Liver (tissue), 9 donors: ENCODE results near the gene METTL8. TPM values are rescaled to one million over a fixed set of nuclear protein-coding genes. Genes with fewer than 3 reads are reported as not detected.

Source experiments
- DNase-seq: peaks from one replicate; pipeline ENCODE4 v3.0.0-alpha.2; 2017; ENCODE audit warnings: low spot score
- H3K27ac ChIP-seq, 2 donors: one replicate each; pipeline ENCODE4 v1.7.0; 2013; ENCODE audit warnings: inconsistent platforms in 2 of 2, low read length in 2 of 2, control low read depth in 1 of 2, low read depth in 1 of 2, mild to moderate bottlenecking in 1 of 2
- H3K27me3 ChIP-seq, 4 donors: one replicate each; pipeline versions ENCODE4 v1.6.1 to v1.7.0; 2013; ENCODE audit warnings: low read length in 3 of 4, inconsistent platforms in 1 of 4, mild to moderate bottlenecking in 1 of 4, moderate library complexity in 1 of 4; ENCODE audit not compliant: control insufficient read depth in 4 of 4, insufficient read depth in 4 of 4
- H3K36me3 ChIP-seq, 4 donors: one replicate each; pipeline versions ENCODE4 v1.6.1 to v1.7.0; 2013; ENCODE audit warnings: low read length in 3 of 4, mild to moderate bottlenecking in 3 of 4, low read depth in 1 of 4, moderate library complexity in 1 of 4; ENCODE audit not compliant: control insufficient read depth in 4 of 4, insufficient read depth in 3 of 4
- H3K4me1 ChIP-seq, 4 donors: one replicate each; pipeline versions ENCODE4 v1.6.1 to v1.7.0; 2013; ENCODE audit warnings: low read length in 3 of 4, mild to moderate bottlenecking in 3 of 4, moderate library complexity in 1 of 4; ENCODE audit not compliant: control insufficient read depth in 4 of 4, insufficient read depth in 4 of 4
- H3K4me3 ChIP-seq, 3 donors: one replicate each; pipeline versions ENCODE4 v1.6.1 to v1.7.0; 2013; ENCODE audit warnings: low read length in 3 of 3, control low read depth in 1 of 3, low read depth in 1 of 3, mild to moderate bottlenecking in 1 of 3
- H3K9ac ChIP-seq, 2 donors: one replicate each; pipeline ENCODE4 v1.7.0; 2013; ENCODE audit warnings: low read length in 2 of 2, mild to moderate bottlenecking in 2 of 2, moderate library complexity in 2 of 2, control low read depth in 1 of 2, low read depth in 1 of 2
- H3K9me3 ChIP-seq, 4 donors: one replicate each; pipeline versions ENCODE4 v1.6.1 to v1.7.0; 2013; ENCODE audit warnings: low read length in 3 of 4; ENCODE audit not compliant: control insufficient read depth in 4 of 4
- ATF3 ChIP-seq: IDR thresholded peaks from 2 replicates; pipeline ENCODE4 v1.6.1; 2016; ENCODE audit warnings: antibody characterized with exemption
- CTCF ChIP-seq: fragments of 150-350 bp; IDR thresholded peaks from 2 replicates; pipeline ENCODE4 v1.5.1; 2017; ENCODE audit warnings: improper control_type of control experiment, low read depth, low read length; ENCODE audit not compliant: missing input control
- EGR1 ChIP-seq, 2 donors: IDR thresholded peaks; 2 replicates each; pipeline ENCODE4 v1.6.1; 2016 to 2018; ENCODE audit warnings: antibody characterized with exemption in 2 of 2, low read depth in 2 of 2
- FOXA1 ChIP-seq: IDR thresholded peaks from 2 replicates; pipeline ENCODE4 v1.6.1; 2016; ENCODE audit warnings: antibody characterized with exemption
- FOXA2 ChIP-seq: IDR thresholded peaks from 2 replicates; pipeline ENCODE4 v1.6.1; 2016; ENCODE audit warnings: antibody characterized with exemption
- GABPA ChIP-seq, 2 donors: IDR thresholded peaks in 1 of 2; conservative IDR thresholded peaks in 1 of 2; 2 replicates each; pipeline ENCODE4 v1.6.1; 2016; ENCODE audit warnings: antibody characterized with exemption in 2 of 2, mild to moderate bottlenecking in 1 of 2, moderate library complexity in 1 of 2
- HNF4A ChIP-seq, 2 donors: conservative IDR thresholded peaks; 2 replicates each; pipeline ENCODE4 v1.6.1; 2016; ENCODE audit warnings: antibody characterized with exemption in 2 of 2, mild to moderate bottlenecking in 2 of 2
- HNF4G ChIP-seq: IDR thresholded peaks from 2 replicates; pipeline ENCODE4 v1.6.1; 2016; ENCODE audit warnings: antibody characterized with exemption
- JUND ChIP-seq, 2 donors: IDR thresholded peaks; 2 replicates each; pipeline ENCODE4 v1.6.1; 2016; ENCODE audit warnings: antibody characterized with exemption in 2 of 2
- MAX ChIP-seq: IDR thresholded peaks from 2 replicates; pipeline ENCODE4 v1.6.1; 2016; ENCODE audit warnings: antibody characterized with exemption
- NR2F2 ChIP-seq: IDR thresholded peaks from 2 replicates; pipeline ENCODE4 v1.6.1; 2016; ENCODE audit warnings: antibody characterized with exemption
- RAD21 ChIP-seq, 2 donors: IDR thresholded peaks; 2 replicates each; pipeline ENCODE4 v1.6.1; 2016; ENCODE audit warnings: antibody characterized with exemption in 2 of 2, mild to moderate bottlenecking in 2 of 2
- REST ChIP-seq: IDR thresholded peaks from 2 replicates; pipeline ENCODE4 v1.6.1; 2016; ENCODE audit warnings: antibody characterized with exemption, mild to moderate bottlenecking
- RXRA ChIP-seq, 2 donors: IDR thresholded peaks; 2 replicates each; pipeline ENCODE4 v1.6.1; 2017 to 2018; ENCODE audit warnings: antibody characterized with exemption in 2 of 2, mild to moderate bottlenecking in 1 of 2
- SP1 ChIP-seq: IDR thresholded peaks from 2 replicates; pipeline ENCODE4 v1.6.1; 2018; ENCODE audit warnings: antibody characterized with exemption, mild to moderate bottlenecking
- TAF1 ChIP-seq: conservative IDR thresholded peaks from 2 replicates; pipeline ENCODE4 v1.6.1; 2016; ENCODE audit warnings: antibody characterized with exemption, mild to moderate bottlenecking
- YY1 ChIP-seq: IDR thresholded peaks from 2 replicates; pipeline ENCODE4 v1.6.1; 2016; ENCODE audit warnings: antibody characterized with exemption, mild to moderate bottlenecking
- ZBTB33 ChIP-seq: IDR thresholded peaks from 2 replicates; pipeline ENCODE4 v1.6.1; 2016; ENCODE audit warnings: antibody characterized with exemption
- WGBS: extraction: QIAGEN DNeasy Blood & Tissue Kit; methylation state at CpG from one replicate; pipeline ENCODE4 v1.1.7; 2013; 5-methylcytosine and 5-hydroxymethylcytosine counted together
- polyA plus RNA-seq, 2 donors: library from polyadenylated mRNA; stranded (reverse) in 1 of 2; unstranded in 1 of 2; fragments of 200-250 nt in 1 of 2; fragments of >200 nt in 1 of 2; fragmentation: Nextera tagmentation in 1 of 2; extraction: Ambion mirVana in 1 of 2; gene quantifications; one replicate each; pipeline versions ENCODE4 v1.2.1 to v1.2.3, GENCODE V29; 2013 to 2015
- total RNA-seq, 2 donors: library from RNA; depleted of rRNA; stranded (reverse); fragments of >200 nt; gene quantifications; one replicate each; pipeline ENCODE4 v1.2.3, GENCODE V29; 2014
- donor health status: healthy.
- donor health status: healthy.
- donor health status: healthy.
- donor health status: healthy.
- donor health status: healthy.

METTL8 gene
- total and polyA plus RNA-seq, 4 donors, result 3.6 to 8.1 (median 5.9) TPM

- Histone ChIP-seq H3K4me1 (peaks cover 0 to 2% (median 0%) of the 10 kb centered on the region in 4 donors), H3K9me3 (no peaks in the 10 kb centered on the region), H3K36me3 (no peaks in the 10 kb centered on the region), H3K4me3 (no peak overlapping the region), H3K27ac (no peak overlapping the region), H3K27me3 (no peaks in the 10 kb centered on the region), H3K9ac (no peak overlapping the region)
- 91% methylated on average over 2 of the region's 2 CpGs for WGBS
- no peak for TF ChIP-seq ATF3
- no peak for TF ChIP-seq REST
- no peak for TF ChIP-seq MAX
- TF ChIP-seq FOXA2, result no peak
- TF ChIP-seq JUND (IDR thresholded peaks at IDR 0.05), result no peak
- no peak for TF ChIP-seq ZBTB33
- TF ChIP-seq HNF4A (conservative IDR thresholded peaks at IDR 0.05), result no peak
- no peak for TF ChIP-seq NR2F2
- TF ChIP-seq YY1, result no peak
- TF ChIP-seq TAF1, result no peak
- TF ChIP-seq SP1, result no peak
- no peak for TF ChIP-seq RXRA (IDR thresholded peaks at IDR 0.05)
- TF ChIP-seq EGR1 (IDR thresholded peaks at IDR 0.05; ENCODE audit: low read depth in 2 of 2), result no peak
- TF ChIP-seq FOXA1, result no peak
- no peak for TF ChIP-seq HNF4G
- TF ChIP-seq GABPA (IDR thresholded peaks at IDR 0.05 in 1 of 2, conservative IDR thresholded peaks at IDR 0.05 in 1 of 2), result no peak
- no peak for TF ChIP-seq RAD21 (IDR thresholded peaks at IDR 0.05)
- no peak for TF ChIP-seq CTCF
- no peak for DNase-seq
Observed at GRCh38 chr2:171367692-171368091, 66.1 kb downstream of the METTL8 start.
